ENCODE results near the gene ADAMTSL3.

The ADAMTSL3 gene

GRCh38 chr15:83892498-83892897 is 238.6 kb downstream of the ADAMTSL3 start:
- Histone ChIP-seq H3K4me3 (ENCODE audit: low read length) (no peak overlapping the region), H3K36me3 (ENCODE audit: insufficient read depth, low read depth, low read length) (no peaks in the 10 kb centered on the region), H3K27me3 (ENCODE audit: insufficient read depth, low read length) (no peaks in the 10 kb centered on the region), H3K27ac (ENCODE audit: low read length) (no peak overlapping the region), H3K4me1 (ENCODE audit: insufficient read depth, low read length) (no peaks in the 10 kb centered on the region), H3K9me3 (ENCODE audit: insufficient read depth, low read depth, low read length) (no peaks in the 10 kb centered on the region), H3K9ac (ENCODE audit: low read depth, low read length) (no peak overlapping the region)

GRCh38 chr15:83893308-83893707 is 239.4 kb downstream of the ADAMTSL3 start:
- Histone ChIP-seq H3K36me3 (ENCODE audit: insufficient read depth, low read depth, low read length) (no peaks in the 10 kb centered on the region), H3K9me3 (ENCODE audit: insufficient read depth, low read depth, low read length) (no peaks in the 10 kb centered on the region), H3K27ac (ENCODE audit: low read length) (no peak overlapping the region), H3K4me3 (ENCODE audit: low read length) (no peak overlapping the region), H3K27me3 (ENCODE audit: insufficient read depth, low read length) (no peaks in the 10 kb centered on the region), H3K9ac (ENCODE audit: low read depth, low read length) (no peak overlapping the region), H3K4me1 (ENCODE audit: insufficient read depth, low read length) (no peaks in the 10 kb centered on the region)

GRCh38 chr15:83897037-83897436 is 243.1 kb downstream of the ADAMTSL3 start:
- no peaks in the 10 kb centered on the region for H3K27me3 ChIP-seq (ENCODE audit: insufficient read depth, low read length)
- H3K4me1 ChIP-seq (ENCODE audit: insufficient read depth, low read length), result no peaks in the 10 kb centered on the region
- no peak overlapping the region for H3K9ac ChIP-seq (ENCODE audit: low read depth, low read length)
- H3K27ac ChIP-seq (ENCODE audit: low read length), result no peak overlapping the region
- no peak overlapping the region for H3K4me3 ChIP-seq (ENCODE audit: low read length)
- H3K36me3 ChIP-seq (ENCODE audit: insufficient read depth, low read depth, low read length), result no peaks in the 10 kb centered on the region
- no peaks in the 10 kb centered on the region for H3K9me3 ChIP-seq (ENCODE audit: insufficient read depth, low read depth, low read length)

GRCh38 chr15:83898361-83898760 is 244.4 kb downstream of the ADAMTSL3 start:
- Histone ChIP-seq H3K27ac (ENCODE audit: low read length) (no peak overlapping the region), H3K36me3 (ENCODE audit: insufficient read depth, low read depth, low read length) (no peaks in the 10 kb centered on the region), H3K9me3 (ENCODE audit: insufficient read depth, low read depth, low read length) (no peaks in the 10 kb centered on the region), H3K9ac (ENCODE audit: low read depth, low read length) (no peak overlapping the region), H3K4me1 (ENCODE audit: insufficient read depth, low read length) (no peaks in the 10 kb centered on the region), H3K4me3 (ENCODE audit: low read length) (no peak overlapping the region), H3K27me3 (ENCODE audit: insufficient read depth, low read length) (no peaks in the 10 kb centered on the region)

GRCh38 chr15:83899670-83900069 is 245.7 kb downstream of the ADAMTSL3 start:
- no peaks in the 10 kb centered on the region for H3K36me3 ChIP-seq (ENCODE audit: insufficient read depth, low read depth, low read length)
- no peak overlapping the region for H3K4me3 ChIP-seq (ENCODE audit: low read length)
- no peak overlapping the region for H3K9ac ChIP-seq (ENCODE audit: low read depth, low read length)
- no peak overlapping the region for H3K27ac ChIP-seq (ENCODE audit: low read length)
- H3K4me1 ChIP-seq (ENCODE audit: insufficient read depth, low read length), result no peaks in the 10 kb centered on the region
- H3K27me3 ChIP-seq (ENCODE audit: insufficient read depth, low read length), result no peaks in the 10 kb centered on the region
- no peaks in the 10 kb centered on the region for H3K9me3 ChIP-seq (ENCODE audit: insufficient read depth, low read depth, low read length)

GRCh38 chr15:83904107-83905040 is 250.5 kb downstream of the ADAMTSL3 start:
- no peak overlapping the region for H3K27ac ChIP-seq (ENCODE audit: low read length)
- no peaks in the 10 kb centered on the region for H3K36me3 ChIP-seq (ENCODE audit: insufficient read depth, low read depth, low read length)

GRCh38 chr15:83905556-83906273 is 251.8 kb downstream of the ADAMTSL3 start:
- no peak overlapping the region for H3K4me3 ChIP-seq (ENCODE audit: low read length)
- H3K4me1 ChIP-seq (ENCODE audit: insufficient read depth, low read length), result no peaks in the 10 kb centered on the region
- H3K9me3 ChIP-seq (ENCODE audit: insufficient read depth, low read depth, low read length), result peaks cover 7% of the 10 kb centered on the region; the same call in 1 of the 2 replicates
- H3K27ac ChIP-seq (ENCODE audit: low read length), result no peak overlapping the region
- H3K9ac ChIP-seq (ENCODE audit: low read depth, low read length), result no peak overlapping the region
- no peaks in the 10 kb centered on the region for H3K36me3 ChIP-seq (ENCODE audit: insufficient read depth, low read depth, low read length)
- H3K27me3 ChIP-seq (ENCODE audit: insufficient read depth, low read length), result no peaks in the 10 kb centered on the region

More at GRCh38 chr15:83904107-83905040, 250.5 kb downstream of the ADAMTSL3 start:
- H3K9ac ChIP-seq (ENCODE audit: low read depth, low read length), result no peak overlapping the region
- no peaks in the 10 kb centered on the region for H3K4me1 ChIP-seq (ENCODE audit: insufficient read depth, low read length)
- no peak overlapping the region for H3K4me3 ChIP-seq (ENCODE audit: low read length)
- peaks cover 7% of the 10 kb centered on the region; the same call in 1 of the 2 replicates for H3K9me3 ChIP-seq (ENCODE audit: insufficient read depth, low read depth, low read length)
- no peaks in the 10 kb centered on the region for H3K27me3 ChIP-seq (ENCODE audit: insufficient read depth, low read length)

- H3K27me3 ChIP-seq (ENCODE audit: insufficient read depth, low read length), result no peaks in the 10 kb centered on the region
- H3K4me1 ChIP-seq (ENCODE audit: insufficient read depth, low read length), result no peaks in the 10 kb centered on the region
- peaks cover 7% of the 10 kb centered on the region; the same call in 1 of the 2 replicates for H3K9me3 ChIP-seq (ENCODE audit: insufficient read depth, low read depth, low read length)
- H3K27ac ChIP-seq (ENCODE audit: low read length), result no peak overlapping the region
- no peak overlapping the region for H3K4me3 ChIP-seq (ENCODE audit: low read length)
- no peaks in the 10 kb centered on the region for H3K36me3 ChIP-seq (ENCODE audit: insufficient read depth, low read depth, low read length)
- H3K9ac ChIP-seq (ENCODE audit: low read depth, low read length), result no peak overlapping the region
These were observed 257.4 kb downstream of the ADAMTSL3 start for GRCh38 chr15:83911345-83911744.

GRCh38 chr15:83912343-83912742 is 258.4 kb downstream of the ADAMTSL3 start:
- no peaks in the 10 kb centered on the region for H3K4me1 ChIP-seq (ENCODE audit: insufficient read depth, low read length)
- no peak overlapping the region for H3K4me3 ChIP-seq (ENCODE audit: low read length)
- H3K27ac ChIP-seq (ENCODE audit: low read length), result no peak overlapping the region
- no peaks in the 10 kb centered on the region for H3K27me3 ChIP-seq (ENCODE audit: insufficient read depth, low read length)
- H3K36me3 ChIP-seq (ENCODE audit: insufficient read depth, low read depth, low read length), result no peaks in the 10 kb centered on the region
- no peak overlapping the region for H3K9ac ChIP-seq (ENCODE audit: low read depth, low read length)
- H3K9me3 ChIP-seq (ENCODE audit: insufficient read depth, low read depth, low read length), result peaks cover 7% of the 10 kb centered on the region; the same call in 1 of the 2 replicates

GRCh38 chr15:83913034-83913632 is 259.2 kb downstream of the ADAMTSL3 start:
- H3K4me3 ChIP-seq (ENCODE audit: low read length), result no peak overlapping the region
- H3K9me3 ChIP-seq (ENCODE audit: insufficient read depth, low read depth, low read length), result peaks cover 7% of the 10 kb centered on the region; the same call in 1 of the 2 replicates
- no peaks in the 10 kb centered on the region for H3K4me1 ChIP-seq (ENCODE audit: insufficient read depth, low read length)
- H3K9ac ChIP-seq (ENCODE audit: low read depth, low read length), result no peak overlapping the region
- no peaks in the 10 kb centered on the region for H3K27me3 ChIP-seq (ENCODE audit: insufficient read depth, low read length)
- no peaks in the 10 kb centered on the region for H3K36me3 ChIP-seq (ENCODE audit: insufficient read depth, low read depth, low read length)
- no peak overlapping the region for H3K27ac ChIP-seq (ENCODE audit: low read length)

- Histone ChIP-seq H3K27me3 (ENCODE audit: insufficient read depth, low read length) (no peaks in the 10 kb centered on the region), H3K36me3 (ENCODE audit: insufficient read depth, low read depth, low read length) (no peaks in the 10 kb centered on the region)
These were observed 261.0 kb downstream of the ADAMTSL3 start for GRCh38 chr15:83914906-83915305.

More at GRCh38 chr15:83914906-83915305, 261.0 kb downstream of the ADAMTSL3 start:
- Histone ChIP-seq H3K9me3 (ENCODE audit: insufficient read depth, low read depth, low read length) (no peaks in the 10 kb centered on the region), H3K27ac (ENCODE audit: low read length) (no peak overlapping the region), H3K4me1 (ENCODE audit: insufficient read depth, low read length) (0 out of 2 replicates have a peak, but pooled peaks cover 4% of the 10 kb centered on the region), H3K9ac (ENCODE audit: low read depth, low read length) (no peak overlapping the region), H3K4me3 (ENCODE audit: low read length) (no peak overlapping the region)
